Left ventricle myocardium inferior (tissue), 1 donor: ENCODE data around the gene TRDN. TPM values are rescaled to one million over a fixed set of nuclear protein-coding genes. Genes with fewer than 3 reads are reported as not detected.

Source experiments
- DNase-seq: peaks from one replicate; pipeline ENCODE4 v3.0.0-alpha.2; 2020
- H3K27ac ChIP-seq: fragments of 200-600 bp; replicated peaks from 2 replicates; pipeline ENCODE4 v1.8.0; 2021
- H3K27me3 ChIP-seq: fragments of 200-600 bp; 2 replicates; pipeline ENCODE4 v1.8.0; 2021; ENCODE audit warnings: low read depth
- H3K36me3 ChIP-seq: fragments of 200-600 bp; 2 replicates; pipeline ENCODE4 v1.8.0; 2021
- H3K4me1 ChIP-seq: fragments of 200-600 bp; 2 replicates; pipeline ENCODE4 v1.8.0; 2021
- H3K4me3 ChIP-seq: fragments of 200-600 bp; 2 replicates; pipeline ENCODE4 v1.8.0; 2021; ENCODE audit warnings: mild to moderate bottlenecking, moderate library complexity
- H3K9me3 ChIP-seq: fragments of 200-600 bp; replicated peaks from 2 replicates; pipeline ENCODE4 v1.8.0; 2021
- intact Hi-C: fragments of 100-400 bp; cut with micrococcal nuclease; formaldehyde crosslinking; loops from one replicate; pipeline ENCODE4 v1.11.0; 2022
- total RNA-seq: library from RNA; stranded (reverse); fragmentation: NEBNext Ultra II Directional; extraction: Animal tissue kit (Norgen Biotek cat#: 25700); gene quantifications from one replicate; pipeline ENCODE4 v1.2.1, GENCODE V29; 2021
- TF ChIP-seq, protein P1 (sequence below): fragments of 200-600 bp; IDR thresholded peaks from 2 replicates; pipeline ENCODE4 v1.8.0; 2021; ENCODE audit warnings: antibody characterized with exemption, mild to moderate bottlenecking, borderline replicate concordance
- donor health status: DM: no; HTN: yes; CAD: no; lungs with severe emphysema.

Gene TRDN
- total RNA-seq, 1 donor from 2014 or later: 453 TPM

GRCh38 chr6:123632641-123633040 lies 4.1 kb downstream of the TRDN start:
- peaks cover 16% of the 10 kb centered on the region for H3K4me1 ChIP-seq
- H3K27me3 ChIP-seq: no peaks in the 10 kb centered on the region
- no peaks in the 10 kb centered on the region for H3K9me3 ChIP-seq
- TF ChIP-seq, protein P1, sequence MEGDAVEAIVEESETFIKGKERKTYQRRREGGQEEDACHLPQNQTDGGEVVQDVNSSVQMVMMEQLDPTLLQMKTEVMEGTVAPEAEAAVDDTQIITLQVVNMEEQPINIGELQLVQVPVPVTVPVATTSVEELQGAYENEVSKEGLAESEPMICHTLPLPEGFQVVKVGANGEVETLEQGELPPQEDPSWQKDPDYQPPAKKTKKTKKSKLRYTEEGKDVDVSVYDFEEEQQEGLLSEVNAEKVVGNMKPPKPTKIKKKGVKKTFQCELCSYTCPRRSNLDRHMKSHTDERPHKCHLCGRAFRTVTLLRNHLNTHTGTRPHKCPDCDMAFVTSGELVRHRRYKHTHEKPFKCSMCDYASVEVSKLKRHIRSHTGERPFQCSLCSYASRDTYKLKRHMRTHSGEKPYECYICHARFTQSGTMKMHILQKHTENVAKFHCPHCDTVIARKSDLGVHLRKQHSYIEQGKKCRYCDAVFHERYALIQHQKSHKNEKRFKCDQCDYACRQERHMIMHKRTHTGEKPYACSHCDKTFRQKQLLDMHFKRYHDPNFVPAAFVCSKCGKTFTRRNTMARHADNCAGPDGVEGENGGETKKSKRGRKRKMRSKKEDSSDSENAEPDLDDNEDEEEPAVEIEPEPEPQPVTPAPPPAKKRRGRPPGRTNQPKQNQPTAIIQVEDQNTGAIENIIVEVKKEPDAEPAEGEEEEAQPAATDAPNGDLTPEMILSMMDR: no peak
- DNase-seq: no peak
- intact Hi-C loops: no loop called here
- peak overlapping the region; percentile 63 for H3K4me3 ChIP-seq
- H3K36me3 ChIP-seq: no peaks in the 10 kb centered on the region
- peak overlapping the region; percentile 94 for H3K27ac ChIP-seq

DNA sequence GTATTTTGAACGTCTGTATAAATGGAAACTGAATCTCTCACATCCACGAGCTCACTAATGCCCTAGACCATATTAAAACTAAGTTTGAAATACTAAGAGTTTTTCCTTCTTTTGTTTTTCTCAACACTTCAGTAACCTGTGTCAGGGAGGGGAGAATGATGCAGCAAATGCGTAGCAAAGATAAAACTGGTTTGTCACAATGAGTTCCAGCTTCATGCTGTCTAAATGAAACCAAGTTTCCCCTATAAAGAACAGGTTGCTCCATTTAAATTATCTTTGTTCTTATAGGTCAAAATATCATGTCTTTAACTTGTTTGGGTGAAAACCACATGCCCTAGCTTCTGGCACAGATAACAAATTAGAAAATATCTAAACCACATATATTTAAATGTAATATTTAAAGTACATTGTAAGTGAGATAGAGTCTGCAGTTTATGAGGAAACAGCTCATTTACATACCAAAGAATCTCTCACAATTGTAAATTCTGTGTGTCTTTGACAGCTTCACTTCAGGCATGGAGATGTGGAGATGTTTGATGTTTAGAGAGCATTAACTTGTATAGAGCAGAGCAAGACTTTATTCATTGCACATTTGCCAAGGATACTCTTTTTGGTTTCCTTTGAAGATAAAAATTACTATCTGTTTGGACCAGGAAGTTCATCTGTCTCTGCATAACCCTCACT lies 7.3 kb downstream of the TRDN start:
- TF ChIP-seq, protein P1: no peak
- Histone ChIP-seq H3K4me1 (peaks cover 31% of the 10 kb centered on the region), H3K9me3 (no peaks in the 10 kb centered on the region), H3K36me3 (no peaks in the 10 kb centered on the region), H3K27ac (peak overlapping the region; percentile 57), H3K4me3 (peak overlapping the region; percentile 63), H3K27me3 (no peaks in the 10 kb centered on the region)
- intact Hi-C loops: no loop called here
- DNase-seq: no peak

- TF ChIP-seq, protein P1: no peak
- Histone ChIP-seq H3K4me3 (no peak overlapping the region), H3K4me1 (peaks cover 50% of the 10 kb centered on the region), H3K36me3 (no peaks in the 10 kb centered on the region), H3K9me3 (no peaks in the 10 kb centered on the region), H3K27me3 (no peaks in the 10 kb centered on the region), H3K27ac (no peak overlapping the region)
- intact Hi-C loops: no loop called here
- DNase-seq: no peak
Observed at GRCh38 chr6:123625696-123626095, 11.1 kb downstream of the TRDN start.

GRCh38 chr6:123622780-123623179 lies 14.0 kb downstream of the TRDN start:
- H3K4me1 ChIP-seq: peaks cover 63% of the 10 kb centered on the region
- no peak for DNase-seq
- H3K36me3 ChIP-seq: no peaks in the 10 kb centered on the region
- H3K4me3 ChIP-seq: peak overlapping the region; percentile 3
- H3K27ac ChIP-seq: peak overlapping the region; percentile 72
- no peaks in the 10 kb centered on the region for H3K27me3 ChIP-seq
- TF ChIP-seq, protein P1: no peak
- no peaks in the 10 kb centered on the region for H3K9me3 ChIP-seq
- intact Hi-C loops: no loop called here

DNA sequence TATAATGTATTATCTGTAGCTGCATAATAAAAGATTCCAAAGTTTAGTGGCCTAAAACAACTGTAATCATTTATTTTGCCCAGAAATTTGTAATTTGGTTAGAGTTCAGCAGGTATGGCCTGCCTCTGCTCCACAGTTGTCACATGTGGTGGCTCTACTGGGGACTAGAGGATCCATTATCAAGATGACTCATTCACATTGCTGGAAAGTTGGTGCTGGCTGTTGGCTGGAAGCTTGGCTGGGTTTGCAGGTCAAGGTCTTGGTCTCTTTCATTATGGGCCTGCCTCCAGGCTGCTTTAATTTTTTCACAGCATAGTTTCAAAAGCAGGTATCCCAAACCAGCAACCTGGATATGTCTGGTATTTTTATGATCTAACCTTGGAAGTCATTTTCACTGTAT lies 17.6 kb downstream of the TRDN start:
- intact Hi-C loops: no loop called here
- no peak for DNase-seq
- H3K4me1 ChIP-seq: peaks cover 57% of the 10 kb centered on the region

More for the DNA sequence above, 17.6 kb downstream of the TRDN start:
- Histone ChIP-seq H3K36me3 (no peaks in the 10 kb centered on the region), H3K9me3 (no peaks in the 10 kb centered on the region), H3K27me3 (no peaks in the 10 kb centered on the region), H3K27ac (peak overlapping the region; percentile 72), H3K4me3 (no peak overlapping the region)
- TF ChIP-seq, protein P1: no peak
